Mesendoderm (in vitro differentiated cells): ENCODE data around the gene BSN.

Experiments used
- DNase-seq: peaks from one replicate; pipeline ENCODE4 v3.0.0; 2013
- H2AK5ac ChIP-seq: 2 replicates; pipeline ENCODE4 v1.6.1; 2013; ENCODE audit warnings: low read length, inconsistent platforms
- H2BK120ac ChIP-seq: 2 replicates; pipeline ENCODE4 v1.6.1; 2013; ENCODE audit warnings: low read depth, mild to moderate bottlenecking, low read length, moderate library complexity, mixed read lengths
- H2BK15ac ChIP-seq: replicated peaks from 2 replicates; pipeline ENCODE4 v1.6.1; 2013; ENCODE audit warnings: low read depth, mild to moderate bottlenecking, moderate library complexity
- H2BK5ac ChIP-seq: 2 replicates; pipeline ENCODE4 v1.6.1; 2013; ENCODE audit warnings: low read length, inconsistent platforms
- H3K18ac ChIP-seq: 2 replicates; pipeline ENCODE4 v1.6.1; 2013; ENCODE audit warnings: mild to moderate bottlenecking, low read length, mixed read lengths
- H3K23ac ChIP-seq: one replicate; pipeline ENCODE4 v1.6.1; 2013; ENCODE audit warnings: low read length
- H3K27ac ChIP-seq: 2 replicates; pipeline ENCODE4 v1.5.1; 2013; ENCODE audit warnings: low read depth, mild to moderate bottlenecking, inconsistent platforms, low read length, moderate library complexity
- H3K27me3 ChIP-seq: 2 replicates; pipeline ENCODE4 v1.6.1; 2013; ENCODE audit warnings: low read length, control low read depth, mild to moderate bottlenecking, inconsistent platforms; ENCODE audit not compliant: insufficient read depth, poor library complexity
- H3K36me3 ChIP-seq: 2 replicates; pipeline ENCODE4 v1.6.1; 2013; ENCODE audit warnings: low read length, inconsistent platforms; ENCODE audit not compliant: control insufficient read depth, insufficient read depth
- H3K4ac ChIP-seq: one replicate; pipeline ENCODE4 v1.6.1; 2013; ENCODE audit warnings: low read depth, mild to moderate bottlenecking, low read length, moderate library complexity
- H3K4me1 ChIP-seq: 2 replicates; pipeline ENCODE4 v1.6.1; 2013; ENCODE audit warnings: low read depth, low read length, inconsistent platforms; ENCODE audit not compliant: control insufficient read depth
- H3K4me2 ChIP-seq: 2 replicates; pipeline ENCODE4 v1.6.1; 2013; ENCODE audit warnings: low read length
- H3K4me3 ChIP-seq: 2 replicates; pipeline ENCODE4 v1.5.1; 2013; ENCODE audit warnings: mild to moderate bottlenecking, low read length
- H3K56ac ChIP-seq: one replicate; pipeline ENCODE4 v1.6.1; 2013; ENCODE audit warnings: low read length
- H3K79me1 ChIP-seq: 2 replicates; pipeline ENCODE4 v1.6.1; 2013; ENCODE audit warnings: low read length, inconsistent platforms
- H3K79me2 ChIP-seq: 2 replicates; pipeline ENCODE4 v1.6.1; 2013; ENCODE audit warnings: mild to moderate bottlenecking, low read length; ENCODE audit not compliant: control insufficient read depth, insufficient read depth
- H3K9ac ChIP-seq: 2 replicates; pipeline ENCODE4 v1.6.1; 2013; ENCODE audit warnings: low read length, inconsistent platforms
- H4K5ac ChIP-seq: one replicate; pipeline ENCODE4 v1.6.1; 2013; ENCODE audit warnings: low read length
- H4K8ac ChIP-seq: one replicate; pipeline ENCODE4 v1.6.1; 2013; ENCODE audit warnings: low read depth, mild to moderate bottlenecking, control low read depth, low read length, moderate library complexity
- WGBS: extraction: QIAGEN DNeasy Blood & Tissue Kit; methylation state at CpG from one replicate; pipeline ENCODE4 v1.1.7; 2013; ENCODE audit warnings: low lambda C conversion rate, missing lambda C conversion rate; ENCODE audit not compliant: insufficient coverage; ENCODE audit errors: extremely low coverage; 5-methylcytosine and 5-hydroxymethylcytosine counted together

BSN gene

GRCh38 chr3:49523756-49524747 lies 30.2 kb upstream of the BSN start:
- Histone ChIP-seq H3K56ac (no peak overlapping the region), H2AK5ac (no peak overlapping the region), H3K79me1 (peaks cover 9% of the 10 kb centered on the region), H3K9ac (no peak overlapping the region), H3K4me3 (no peak overlapping the region), H2BK5ac (no peak overlapping the region), H2BK120ac (no peak overlapping the region), H3K18ac (no peak overlapping the region), H3K36me3 (no peaks in the 10 kb centered on the region), H3K27ac (no peak overlapping the region), H4K8ac (no peak overlapping the region), H4K5ac (no peak overlapping the region), H3K4me2 (no peak overlapping the region), H3K4me1 (no peaks in the 10 kb centered on the region), H2BK15ac (no peak overlapping the region), H3K4ac (no peak overlapping the region), H3K27me3 (no peaks in the 10 kb centered on the region), H3K79me2 (no peaks in the 10 kb centered on the region), H3K23ac (no peak overlapping the region)
- WGBS = no CpG with 5 or more reads among the region's 5 CpGs
- DNase-seq = no peak

GRCh38 chr3:49529567-49529966 lies 24.7 kb upstream of the BSN start:
- H3K4me3 ChIP-seq = no peak overlapping the region
- no peak overlapping the region for H3K9ac ChIP-seq
- H4K5ac ChIP-seq = no peak overlapping the region
- no peak overlapping the region for H2BK120ac ChIP-seq
- no peak overlapping the region for H3K27ac ChIP-seq
- H3K56ac ChIP-seq = no peak overlapping the region
- no peak overlapping the region for H2BK5ac ChIP-seq
- no peak overlapping the region for H2BK15ac ChIP-seq
- no peaks in the 10 kb centered on the region for H3K79me2 ChIP-seq
- H3K4me1 ChIP-seq = no peaks in the 10 kb centered on the region
- H3K23ac ChIP-seq = no peak overlapping the region
- no peak for DNase-seq
- H2AK5ac ChIP-seq = no peak overlapping the region
- peaks cover 18% of the 10 kb centered on the region for H3K36me3 ChIP-seq
- no peaks in the 10 kb centered on the region for H3K27me3 ChIP-seq
- H3K79me1 ChIP-seq = peaks cover 2% of the 10 kb centered on the region
- no peak overlapping the region for H4K8ac ChIP-seq
- no peak overlapping the region for H3K4me2 ChIP-seq
- H3K4ac ChIP-seq = no peak overlapping the region
- no peak overlapping the region for H3K18ac ChIP-seq

DNA sequence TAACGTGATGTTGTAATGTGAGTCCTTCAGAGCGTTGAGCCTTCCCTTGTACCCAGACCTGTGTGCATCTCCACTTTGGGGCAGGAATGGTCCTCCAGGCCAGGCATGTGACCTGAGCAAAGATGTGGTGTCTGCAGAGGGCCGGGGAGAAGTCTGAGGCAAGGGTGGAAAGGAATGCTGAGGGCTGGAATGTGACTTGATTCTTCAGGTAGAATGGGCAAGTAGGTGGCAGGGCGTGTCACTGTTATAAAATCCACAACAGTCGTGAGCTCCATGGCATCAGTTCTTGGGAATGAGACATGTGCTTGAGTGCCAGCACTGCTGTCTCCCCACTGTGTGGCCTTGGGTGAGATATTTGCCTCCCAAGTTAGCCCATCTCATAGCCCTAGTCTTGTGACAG lies 24.0 kb upstream of the BSN start:
- H3K79me1 ChIP-seq = peaks cover 2% of the 10 kb centered on the region

GRCh38 chr3:49530701-49531100 lies 23.6 kb upstream of the BSN start:
- Histone ChIP-seq H3K4ac (no peak overlapping the region), H4K5ac (no peak overlapping the region), H3K23ac (no peak overlapping the region), H3K79me1 (peaks cover 2% of the 10 kb centered on the region), H3K9ac (no peak overlapping the region), H3K4me1 (no peaks in the 10 kb centered on the region), H4K8ac (no peak overlapping the region), H3K56ac (no peak overlapping the region), H3K18ac (no peak overlapping the region), H3K27me3 (no peaks in the 10 kb centered on the region), H2BK120ac (no peak overlapping the region), H3K4me2 (no peak overlapping the region), H3K79me2 (no peaks in the 10 kb centered on the region), H3K27ac (no peak overlapping the region), H2BK15ac (no peak overlapping the region), H2AK5ac (no peak overlapping the region), H3K36me3 (peaks cover 18% of the 10 kb centered on the region), H3K4me3 (no peak overlapping the region), H2BK5ac (no peak overlapping the region)
- no peak for DNase-seq
- WGBS = no CpG with 5 or more reads among the region's 8 CpGs

More for the DNA sequence above, 24.0 kb upstream of the BSN start:
- Histone ChIP-seq H3K36me3 (peaks cover 18% of the 10 kb centered on the region), H3K56ac (no peak overlapping the region), H3K18ac (no peak overlapping the region), H3K79me2 (no peaks in the 10 kb centered on the region), H4K8ac (no peak overlapping the region), H3K4me1 (no peaks in the 10 kb centered on the region), H3K4me3 (no peak overlapping the region), H3K27me3 (no peaks in the 10 kb centered on the region), H3K27ac (no peak overlapping the region), H4K5ac (no peak overlapping the region), H2BK5ac (no peak overlapping the region), H2BK15ac (no peak overlapping the region), H3K4me2 (no peak overlapping the region), H3K23ac (no peak overlapping the region), H3K4ac (no peak overlapping the region), H2BK120ac (no peak overlapping the region), H3K9ac (no peak overlapping the region), H2AK5ac (no peak overlapping the region)
- no CpG with 5 or more reads among the region's 5 CpGs for WGBS
- DNase-seq = peak; percentile 28

DNA sequence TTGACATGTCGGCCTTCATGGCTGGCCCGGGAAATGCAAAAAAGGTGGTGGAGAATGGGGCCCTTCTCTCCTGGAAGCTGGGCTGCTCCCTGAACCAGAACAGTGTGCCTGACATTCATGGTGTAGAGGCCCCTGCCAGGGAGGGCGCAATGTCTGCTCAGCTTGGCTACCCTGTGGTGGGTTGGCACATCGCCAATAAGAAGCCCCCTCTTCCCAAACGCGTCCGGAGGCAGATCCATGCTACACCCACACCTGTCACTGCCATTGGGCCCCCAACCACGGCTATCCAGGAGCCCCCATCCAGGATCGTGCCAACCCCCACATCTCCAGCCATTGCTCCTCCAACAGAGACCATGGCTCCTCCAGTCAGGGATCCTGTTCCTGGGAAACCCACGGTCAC lies 23.1 kb upstream of the BSN start:
- Histone ChIP-seq H4K8ac (no peak overlapping the region), H3K56ac (no peak overlapping the region), H3K27ac (no peak overlapping the region), H3K4me1 (no peaks in the 10 kb centered on the region), H3K27me3 (no peaks in the 10 kb centered on the region), H3K9ac (no peak overlapping the region), H3K18ac (no peak overlapping the region), H3K79me1 (peaks cover 2% of the 10 kb centered on the region), H3K79me2 (no peaks in the 10 kb centered on the region), H3K4me3 (no peak overlapping the region), H3K4me2 (no peak overlapping the region), H2AK5ac (no peak overlapping the region), H2BK15ac (no peak overlapping the region), H4K5ac (no peak overlapping the region), H3K23ac (no peak overlapping the region), H2BK120ac (no peak overlapping the region), H2BK5ac (no peak overlapping the region), H3K4ac (no peak overlapping the region), H3K36me3 (peaks cover 18% of the 10 kb centered on the region)
- no peak for DNase-seq
- no CpG with 5 or more reads among the region's 10 CpGs for WGBS

DNA sequence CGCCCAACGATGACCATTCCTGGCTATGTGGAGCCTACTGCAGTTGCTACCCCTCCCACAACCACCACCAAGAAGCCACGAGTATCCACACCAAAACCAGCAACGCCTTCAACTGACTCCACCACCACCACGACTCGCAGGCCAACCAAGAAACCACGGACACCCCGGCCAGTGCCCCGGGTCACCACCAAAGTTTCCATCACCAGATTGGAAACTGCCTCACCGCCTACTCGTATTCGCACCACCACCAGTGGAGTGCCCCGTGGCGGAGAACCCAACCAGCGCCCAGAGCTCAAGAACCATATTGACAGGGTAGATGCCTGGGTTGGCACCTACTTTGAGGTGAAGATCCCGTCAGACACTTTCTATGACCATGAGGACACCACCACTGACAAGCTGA lies 22.6 kb upstream of the BSN start:
- no peaks in the 10 kb centered on the region for H3K4me1 ChIP-seq
- H4K5ac ChIP-seq = no peak overlapping the region
- no peak overlapping the region for H3K4ac ChIP-seq
- no CpG with 5 or more reads among the region's 16 CpGs for WGBS
- H4K8ac ChIP-seq = no peak overlapping the region
- peaks cover 18% of the 10 kb centered on the region for H3K36me3 ChIP-seq
- no peak overlapping the region for H2BK15ac ChIP-seq
- no peak overlapping the region for H3K4me2 ChIP-seq
- no peak overlapping the region for H2BK120ac ChIP-seq
- no peak overlapping the region for H2AK5ac ChIP-seq
- H3K23ac ChIP-seq = no peak overlapping the region
- H3K79me1 ChIP-seq = peaks cover 2% of the 10 kb centered on the region
- H3K27me3 ChIP-seq = no peaks in the 10 kb centered on the region
- no peak for DNase-seq
- no peak overlapping the region for H3K4me3 ChIP-seq
- H3K79me2 ChIP-seq = no peaks in the 10 kb centered on the region
- no peak overlapping the region for H3K27ac ChIP-seq
- H3K56ac ChIP-seq = no peak overlapping the region
- H3K9ac ChIP-seq = no peak overlapping the region
- no peak overlapping the region for H3K18ac ChIP-seq
- no peak overlapping the region for H2BK5ac ChIP-seq
